Osteocyte (in vitro differentiated cells): ENCODE measurements around the gene TPK1. TPM values are rescaled to one million over a fixed set of nuclear protein-coding genes. Genes with fewer than 3 reads are reported as not detected.

Experiments used
- DNase-seq: peaks from one replicate; pipeline ENCODE4 v3.0.0; 2021; ENCODE audit warnings: mixed read lengths; ENCODE audit not compliant: unreplicated experiment; ENCODE audit errors: extremely low spot score
- H3K27ac Mint-ChIP-seq: one replicate; pipeline ENCODE4 v1.8.0; 2021; ENCODE audit warnings: mild to moderate bottlenecking, mixed read lengths; ENCODE audit not compliant: unreplicated experiment
- H3K27me3 Mint-ChIP-seq: one replicate; pipeline ENCODE4 v1.8.0; 2021; ENCODE audit warnings: mixed read lengths; ENCODE audit not compliant: unreplicated experiment
- H3K36me3 Mint-ChIP-seq: one replicate; pipeline ENCODE4 v1.8.0; 2021; ENCODE audit warnings: mixed read lengths; ENCODE audit not compliant: unreplicated experiment
- H3K4me1 Mint-ChIP-seq: one replicate; pipeline ENCODE4 v1.8.0; 2021; ENCODE audit warnings: mixed read lengths; ENCODE audit not compliant: unreplicated experiment
- H3K4me3 Mint-ChIP-seq: one replicate; pipeline ENCODE4 v1.8.0; 2021; ENCODE audit warnings: mild to moderate bottlenecking, moderate library complexity, mixed read lengths; ENCODE audit not compliant: unreplicated experiment
- H3K9me3 Mint-ChIP-seq: one replicate; pipeline ENCODE4 v1.8.0; 2021; ENCODE audit warnings: mixed read lengths; ENCODE audit not compliant: unreplicated experiment
- total RNA-seq: library from RNA; stranded (reverse); gene quantifications from 2 replicates; pipeline ENCODE4 v1.2.1, GENCODE V29; 2021
- TF ChIP-seq, protein P1 (sequence below): fragments of 200-600 bp; sonication (generic); IDR thresholded peaks from 2 replicates; pipeline ENCODE4 v1.5.0; 2021; ENCODE audit warnings: antibody characterized with exemption, mild to moderate bottlenecking, moderate library complexity

The TPK1 gene
- total RNA-seq, 1 donor from 2014 or later = 5.6 TPM

DNA sequence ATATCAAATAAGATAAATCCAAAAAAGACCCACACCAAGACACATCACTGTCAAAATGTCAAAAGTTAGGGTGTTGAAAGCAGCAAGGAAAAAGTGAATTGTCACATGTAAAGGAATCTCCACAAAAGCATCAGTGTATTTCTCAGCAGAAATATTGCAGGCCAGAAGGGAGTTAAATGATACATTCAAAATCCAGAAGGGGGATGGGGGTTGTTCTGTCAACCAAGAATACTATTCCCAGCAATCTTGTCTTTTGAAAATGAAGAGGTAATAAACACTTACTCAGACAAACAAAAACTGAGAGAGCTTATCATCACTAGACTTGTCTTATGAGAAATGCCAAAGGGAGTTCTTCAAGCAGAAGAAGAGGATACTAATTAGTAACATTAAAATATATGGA is 241.3 kb downstream of the TPK1 start:
- Mint-ChIP-seq H3K27me3 (no peaks in the 10 kb centered on the region), H3K4me1 (no peaks in the 10 kb centered on the region), H3K9me3 (peaks cover 27% of the 10 kb centered on the region), H3K36me3 (no peaks in the 10 kb centered on the region), H3K4me3 (no peak overlapping the region), H3K27ac (no peak overlapping the region)
- TF ChIP-seq, protein P1, sequence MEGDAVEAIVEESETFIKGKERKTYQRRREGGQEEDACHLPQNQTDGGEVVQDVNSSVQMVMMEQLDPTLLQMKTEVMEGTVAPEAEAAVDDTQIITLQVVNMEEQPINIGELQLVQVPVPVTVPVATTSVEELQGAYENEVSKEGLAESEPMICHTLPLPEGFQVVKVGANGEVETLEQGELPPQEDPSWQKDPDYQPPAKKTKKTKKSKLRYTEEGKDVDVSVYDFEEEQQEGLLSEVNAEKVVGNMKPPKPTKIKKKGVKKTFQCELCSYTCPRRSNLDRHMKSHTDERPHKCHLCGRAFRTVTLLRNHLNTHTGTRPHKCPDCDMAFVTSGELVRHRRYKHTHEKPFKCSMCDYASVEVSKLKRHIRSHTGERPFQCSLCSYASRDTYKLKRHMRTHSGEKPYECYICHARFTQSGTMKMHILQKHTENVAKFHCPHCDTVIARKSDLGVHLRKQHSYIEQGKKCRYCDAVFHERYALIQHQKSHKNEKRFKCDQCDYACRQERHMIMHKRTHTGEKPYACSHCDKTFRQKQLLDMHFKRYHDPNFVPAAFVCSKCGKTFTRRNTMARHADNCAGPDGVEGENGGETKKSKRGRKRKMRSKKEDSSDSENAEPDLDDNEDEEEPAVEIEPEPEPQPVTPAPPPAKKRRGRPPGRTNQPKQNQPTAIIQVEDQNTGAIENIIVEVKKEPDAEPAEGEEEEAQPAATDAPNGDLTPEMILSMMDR = no peak
- no peak for DNase-seq

DNA sequence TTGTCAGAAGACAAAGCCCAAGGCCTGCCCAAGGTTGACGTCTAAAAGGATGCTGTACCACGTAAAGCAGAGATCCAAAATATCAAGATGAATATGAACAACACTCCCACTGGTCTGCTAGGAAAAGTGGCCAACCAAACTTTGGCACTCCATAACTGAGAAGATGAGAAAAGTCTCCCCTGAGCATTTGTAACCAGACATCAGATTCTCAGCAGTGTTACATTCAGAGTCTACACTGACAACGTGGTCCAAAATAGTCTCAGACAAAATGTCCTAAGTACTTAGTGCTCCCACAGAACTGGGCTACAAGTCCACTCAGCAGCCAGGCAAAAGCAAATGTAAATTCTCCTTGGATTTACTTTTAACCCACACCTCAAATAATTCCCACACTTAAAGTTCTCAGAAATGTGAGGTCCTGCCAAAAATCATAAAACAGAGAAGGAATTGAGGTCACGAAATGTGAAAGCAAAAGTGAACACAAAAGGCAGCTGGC is 247.2 kb downstream of the TPK1 start:
- TF ChIP-seq, protein P1 = no peak
- no peaks in the 10 kb centered on the region for H3K36me3 Mint-ChIP-seq
- no peak overlapping the region for H3K27ac Mint-ChIP-seq
- no peak for DNase-seq
- H3K4me3 Mint-ChIP-seq = no peak overlapping the region
- no peaks in the 10 kb centered on the region for H3K27me3 Mint-ChIP-seq
- H3K9me3 Mint-ChIP-seq = peaks cover 5% of the 10 kb centered on the region
- H3K4me1 Mint-ChIP-seq = no peaks in the 10 kb centered on the region

DNA sequence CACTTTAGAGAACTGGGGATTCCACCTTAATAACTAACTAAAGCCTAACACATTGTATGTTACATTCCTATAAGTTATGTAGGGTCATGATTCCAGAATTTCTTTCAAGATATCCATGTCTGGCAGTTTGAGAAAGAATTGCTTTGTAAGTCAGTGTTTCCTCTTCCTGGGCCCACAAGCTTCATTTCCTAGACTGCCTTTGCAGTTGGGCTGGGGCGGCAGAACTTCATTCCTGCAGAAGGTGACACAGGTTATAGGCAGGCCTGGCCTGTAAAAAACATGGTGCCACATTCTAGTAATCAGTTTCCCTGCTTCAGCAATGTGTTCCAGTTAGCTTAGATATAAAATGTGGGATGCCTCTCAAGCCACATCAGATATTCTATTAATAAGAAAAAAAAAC is 248.2 kb downstream of the TPK1 start:
- Mint-ChIP-seq H3K36me3 (no peaks in the 10 kb centered on the region), H3K4me1 (no peaks in the 10 kb centered on the region), H3K27me3 (no peaks in the 10 kb centered on the region)

DNA sequence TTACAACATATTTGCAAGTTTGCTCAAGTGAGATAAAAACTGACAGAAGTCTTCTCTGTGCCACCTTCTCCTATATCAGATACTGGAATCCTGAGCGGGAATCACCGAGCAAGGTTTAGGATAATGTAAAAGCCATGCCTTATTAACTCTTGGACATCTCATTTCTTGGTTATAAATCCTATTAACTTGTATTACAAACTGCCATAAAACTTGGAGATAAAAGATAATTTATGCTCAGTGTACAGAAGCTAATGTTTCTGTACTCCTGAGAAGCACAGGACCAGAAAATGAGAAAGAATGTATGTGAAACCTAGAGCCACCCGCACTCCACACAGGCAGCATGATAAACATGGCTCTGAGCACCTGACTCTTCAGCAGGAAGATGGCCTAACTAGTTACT is 251.1 kb downstream of the TPK1 start:
- Mint-ChIP-seq H3K4me3 (no peak overlapping the region), H3K27me3 (no peaks in the 10 kb centered on the region), H3K4me1 (no peaks in the 10 kb centered on the region), H3K36me3 (no peaks in the 10 kb centered on the region), H3K27ac (no peak overlapping the region), H3K9me3 (peaks cover 9% of the 10 kb centered on the region)
- TF ChIP-seq, protein P1 = no peak
- no peak for DNase-seq

More for the DNA sequence above, 248.2 kb downstream of the TPK1 start:
- no peak for DNase-seq
- Mint-ChIP-seq H3K4me3 (no peak overlapping the region), H3K27ac (no peak overlapping the region), H3K9me3 (peaks cover under 1% of the 10 kb centered on the region)
- TF ChIP-seq, protein P1 = no peak

DNA sequence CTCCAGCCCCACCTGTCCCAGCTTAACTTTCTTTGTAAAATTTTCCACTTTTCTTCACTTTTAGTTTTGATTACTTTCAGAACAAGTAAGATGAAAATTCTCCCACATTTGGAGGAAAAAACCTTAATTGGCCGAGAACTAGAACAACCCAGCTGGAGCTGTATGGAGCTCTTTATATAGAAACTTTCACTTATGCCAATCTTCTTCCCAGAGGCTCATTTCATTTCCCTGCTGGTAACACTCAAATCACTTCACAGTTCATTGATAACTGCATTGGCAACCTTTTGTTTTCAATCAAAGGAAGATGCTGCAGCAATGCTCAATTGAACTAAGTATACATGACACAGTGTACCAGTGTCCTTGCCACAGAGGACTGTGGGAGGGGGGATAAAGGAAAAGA is 256.2 kb downstream of the TPK1 start:
- TF ChIP-seq, protein P1 = no peak
- Mint-ChIP-seq H3K27ac (no peak overlapping the region), H3K9me3 (peaks cover 9% of the 10 kb centered on the region), H3K4me1 (no peaks in the 10 kb centered on the region), H3K36me3 (no peaks in the 10 kb centered on the region), H3K4me3 (no peak overlapping the region), H3K27me3 (no peaks in the 10 kb centered on the region)
- DNase-seq = no peak
